ENCODE results near the gene SCGB1A1. TPM values are rescaled to one million over a fixed set of nuclear protein-coding genes. Genes with fewer than 3 reads are reported as not detected.

The SCGB1A1 gene
- total and polyA plus RNA-seq, 11 donors = not detected

- ATAC-seq (no peak), DNase-seq (no peak)
- Histone ChIP-seq H3K27ac (peak overlapping the region in 1 of 12 donors; percentile 25), H3K9me3 (no peaks in the 10 kb centered on the region), H3K4me1 (peaks cover 0 to 27% (median 7%) of the 10 kb centered on the region in 12 donors), H3K4me3 (no peak overlapping the region), H3K36me3 (no peaks in the 10 kb centered on the region), H3K27me3 (no peaks in the 10 kb centered on the region)
- TF ChIP-seq POLR2A (IDR thresholded peaks at IDR 0.05) (no peak), CTCF (IDR thresholded peaks at IDR 0.05) (no peak)
- intact Hi-C loops (cut with DNase I) = loop anchor here in 7 of 10 donors (5.0 kb wide), 3 partner anchors 119 to 139 kb away; no protein-coding TSS in a partner anchor
- WGBS, 4 donors = 80 to 97% (median 92%) methylated on average over 4 of the region's 4 CpGs
Observed at GRCh38 chr11:62423012-62423411, 4.2 kb downstream of the SCGB1A1 start.

- ATAC-seq = no peak
- no peak for DNase-seq
- Histone ChIP-seq H3K4me3 (no peak overlapping the region), H3K36me3 (no peaks in the 10 kb centered on the region), H3K27ac (peak overlapping the region in 2 of 12 donors; percentile 78 to 84), H3K9me3 (no peaks in the 10 kb centered on the region), H3K27me3 (no peaks in the 10 kb centered on the region), H3K4me1 (peaks cover 0 to 62% (median 3%) of the 10 kb centered on the region in 12 donors)
- WGBS, 4 donors = 68 to 71% (median 69%) methylated on average over 6 of the region's 6 CpGs
- intact Hi-C loops (cut with DNase I) = loop anchor here in 5 of 10 donors (2.0 to 5.0 kb wide), 2 partner anchors 115 kb away; no protein-coding TSS in a partner anchor
- TF ChIP-seq POLR2A (IDR thresholded peaks at IDR 0.05) (no peak), CTCF (IDR thresholded peaks at IDR 0.05) (no peak)
Observed at GRCh38 chr11:62427630-62428233, 8.9 kb downstream of the SCGB1A1 start.

- intact Hi-C loops (cut with DNase I) = loop anchor here in 4 of 10 donors (5.0 kb wide), 1 partner anchor 113 kb away; no protein-coding TSS in a partner anchor
Observed at GRCh38 chr11:62428871-62429560, 10.2 kb downstream of the SCGB1A1 start.

More at GRCh38 chr11:62428871-62429560, 10.2 kb downstream of the SCGB1A1 start:
- H3K27me3 ChIP-seq = no peaks in the 10 kb centered on the region
- DNase-seq (no peak), ATAC-seq (no peak)
- H3K27ac ChIP-seq = peak overlapping the region in 2 of 12 donors; percentile 25 to 84
- WGBS, 4 donors = 72 to 83% (median 79%) methylated on average over 7 to 8 of the region's 8 CpGs
- H3K4me1 ChIP-seq = peaks cover 0 to 75% (median 8%) of the 10 kb centered on the region in 12 donors
- H3K9me3 ChIP-seq = no peaks in the 10 kb centered on the region
- no peaks in the 10 kb centered on the region for H3K36me3 ChIP-seq
- no peak overlapping the region for H3K4me3 ChIP-seq
- TF ChIP-seq CTCF (IDR thresholded peaks at IDR 0.05) = no peak
- no peak for TF ChIP-seq POLR2A (IDR thresholded peaks at IDR 0.05)
